NCI-H1105 (cell line): Measurements from ENCODE around the gene GNAQ.

Experiments
- DNase-seq: peaks from one replicate; lab custom pipeline; 2025; lab: John Stamatoyannopoulos, UW

The GNAQ gene

GRCh38 chr9:77815260-77815659, 216.4 kb downstream of the GNAQ start:
- DNase-seq, result no peak

DNA sequence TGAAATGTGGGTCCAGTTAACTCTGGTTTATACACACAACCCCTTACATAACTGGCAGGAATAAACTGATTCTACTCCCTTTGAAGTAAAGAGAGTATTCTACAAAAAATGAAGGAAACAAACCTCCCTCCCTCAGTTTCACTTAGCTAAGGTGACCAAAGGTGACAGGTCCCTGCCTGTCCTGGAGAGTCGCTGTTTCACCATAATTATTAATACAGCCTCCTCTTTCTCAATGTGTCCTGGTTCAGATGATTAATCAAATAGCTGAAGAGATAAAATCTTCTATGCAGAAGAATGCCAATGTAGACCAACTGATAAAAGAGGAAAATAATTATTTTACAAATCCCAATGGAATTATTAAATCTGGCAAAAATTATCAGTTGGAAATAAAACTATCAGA, 219.8 kb downstream of the GNAQ start:
- no peak for DNase-seq

- no peak for DNase-seq
Observed at GRCh38 chr9:77810637-77811119, 220.9 kb downstream of the GNAQ start.

- DNase-seq, result no peak
Observed at GRCh38 chr9:77810047-77810446, 221.6 kb downstream of the GNAQ start.

DNA sequence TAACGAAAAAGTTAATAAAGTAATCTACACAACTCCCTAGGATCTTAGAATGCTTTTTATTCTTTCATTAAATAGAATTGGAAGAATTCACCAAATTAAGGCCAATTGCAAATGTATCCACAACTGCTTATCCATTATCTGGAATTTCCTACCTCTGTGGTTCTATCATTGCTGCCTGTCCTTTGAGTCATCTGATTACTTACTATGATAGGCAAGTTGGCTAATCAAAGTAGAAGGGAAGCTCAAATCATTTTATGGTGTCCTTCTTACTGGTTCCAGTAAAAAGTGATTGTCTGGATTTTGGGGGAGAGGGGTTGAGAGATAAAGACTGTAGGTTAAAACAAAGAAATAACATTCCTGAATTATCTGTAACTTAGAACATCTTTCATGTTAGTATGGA, 222.1 kb downstream of the GNAQ start:
- DNase-seq, result no peak

DNA sequence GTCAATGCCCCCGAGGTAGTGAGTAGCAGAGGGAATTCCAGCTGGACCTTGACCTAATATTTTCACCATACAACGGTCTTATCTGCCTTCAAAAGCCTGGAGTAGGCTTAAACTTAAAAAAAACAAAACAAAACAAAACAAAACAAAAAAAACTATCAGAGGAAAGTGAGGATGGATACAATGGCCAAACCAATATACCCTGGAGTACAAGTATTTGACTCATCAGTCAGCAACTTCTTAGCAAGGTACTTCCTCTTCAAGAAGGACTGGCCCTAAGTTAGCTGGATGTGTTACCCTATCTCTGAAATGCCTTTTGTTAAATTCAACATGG, 222.9 kb downstream of the GNAQ start:
- no peak for DNase-seq

DNA sequence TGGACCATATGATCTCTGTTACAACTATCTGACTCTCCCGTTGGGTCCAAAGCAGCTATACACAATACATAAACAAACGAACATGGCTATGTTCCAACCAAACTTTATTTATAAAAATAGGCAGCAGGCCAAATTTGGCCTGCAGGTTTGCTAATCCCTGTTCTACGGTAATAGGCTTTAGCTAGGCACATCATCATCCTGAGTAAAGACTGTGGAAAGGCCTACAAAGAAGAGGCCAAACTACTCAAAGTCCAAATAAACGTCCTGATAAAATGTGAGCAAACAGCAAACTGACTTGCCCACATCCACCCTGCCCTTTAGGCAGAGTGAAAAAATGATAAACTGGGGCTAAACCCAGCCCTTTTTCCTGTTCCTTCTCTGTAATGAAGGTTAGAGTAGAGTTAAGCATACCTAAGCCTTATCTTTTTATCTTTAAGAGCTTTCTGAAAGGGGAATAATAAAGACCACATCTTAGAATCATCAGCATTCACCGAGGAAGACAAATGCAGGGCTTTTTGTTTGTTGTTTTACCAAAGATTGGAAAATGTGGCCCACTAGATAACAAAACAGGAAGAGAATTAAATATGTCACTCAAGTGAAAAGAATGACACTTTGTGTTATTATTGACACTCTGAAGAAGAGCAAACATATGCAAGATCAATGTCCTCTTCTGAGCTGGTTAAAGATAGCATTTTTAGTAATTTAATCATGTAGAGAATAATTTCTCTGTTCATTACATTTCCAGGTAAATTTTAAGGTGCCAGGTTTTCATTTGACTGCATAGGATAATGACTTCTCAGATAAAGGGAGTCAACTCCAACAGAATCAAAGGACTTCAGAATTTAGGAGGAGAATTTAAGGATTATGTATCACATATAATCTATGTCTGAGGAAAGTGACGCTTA, 223.5 kb downstream of the GNAQ start:
- no peak for DNase-seq

DNA sequence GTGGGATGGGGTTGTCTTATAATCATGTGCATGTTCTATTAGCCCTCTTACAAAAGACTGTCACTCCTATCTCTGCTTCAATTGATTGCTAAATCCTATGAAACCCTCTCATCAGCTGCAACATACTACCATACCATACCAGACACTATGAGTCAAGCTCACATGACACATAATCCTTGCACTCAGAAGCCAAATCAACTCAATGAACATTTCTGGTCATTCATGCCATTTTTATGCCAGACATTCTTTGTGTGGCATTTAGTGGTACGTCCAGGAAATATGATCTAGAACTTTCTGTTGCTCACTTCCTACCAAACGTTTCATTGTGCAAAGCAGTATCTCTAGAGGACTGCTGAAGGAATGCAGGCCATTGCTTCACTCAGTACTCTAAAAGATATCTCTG, 224.3 kb downstream of the GNAQ start:
- DNase-seq, result no peak

DNA sequence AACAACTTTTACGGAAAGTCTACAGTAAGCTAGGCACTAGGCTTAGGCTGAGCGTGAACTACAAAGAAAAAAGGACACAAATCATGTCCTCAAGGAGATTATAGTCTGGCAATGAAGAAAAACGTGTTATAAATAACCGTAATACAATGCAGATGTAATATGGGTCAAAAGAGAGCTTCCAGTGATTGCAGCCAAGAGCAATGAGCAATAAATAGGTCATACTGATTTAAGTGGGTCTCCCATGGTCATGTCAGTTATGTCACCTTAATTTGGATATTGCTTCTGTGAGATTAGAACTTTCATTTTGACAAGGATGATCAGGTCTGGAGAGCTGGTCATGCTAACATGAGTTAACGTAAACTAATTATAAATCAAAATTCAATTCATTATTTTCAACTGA, 224.9 kb downstream of the GNAQ start:
- no peak for DNase-seq

- DNase-seq, result no peak
Observed at GRCh38 chr9:77805810-77806209, 225.8 kb downstream of the GNAQ start.

- DNase-seq, result no peak
Observed at GRCh38 chr9:77803423-77803822, 228.2 kb downstream of the GNAQ start.

- DNase-seq, result peak; percentile 63
Observed at GRCh38 chr9:77802515-77803293, 228.9 kb downstream of the GNAQ start.

- no peak for DNase-seq
Observed at GRCh38 chr9:77802064-77802463, 229.5 kb downstream of the GNAQ start.

DNA sequence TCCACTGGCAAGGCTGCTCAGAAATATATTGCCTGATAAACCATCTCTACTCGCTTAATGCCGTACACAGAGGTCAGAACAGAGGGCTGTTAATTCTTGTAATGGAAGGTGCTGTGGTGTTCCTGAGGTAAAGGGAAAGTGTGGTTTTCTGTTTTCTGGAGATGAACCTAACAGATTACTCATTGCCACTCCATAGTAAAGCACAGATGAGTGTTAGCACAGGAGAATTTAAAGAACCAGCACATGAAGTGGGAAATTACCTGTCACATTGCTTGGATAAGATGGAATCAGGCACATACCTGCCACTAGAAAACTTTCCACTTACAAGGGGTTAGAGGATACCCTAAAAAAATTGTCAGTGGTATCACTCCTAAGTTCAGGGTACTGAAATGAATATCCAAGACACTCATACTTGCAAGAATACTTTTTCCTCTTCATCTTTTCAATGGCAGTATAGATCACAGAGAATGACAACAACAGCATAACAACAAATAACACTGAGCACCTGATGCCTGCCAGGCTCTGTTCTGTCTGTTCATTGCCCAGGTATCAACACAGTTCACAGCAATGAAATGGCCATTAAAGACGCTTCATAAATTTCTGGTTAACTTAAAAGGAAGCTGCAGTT, 230.6 kb downstream of the GNAQ start:
- no peak for DNase-seq

DNA sequence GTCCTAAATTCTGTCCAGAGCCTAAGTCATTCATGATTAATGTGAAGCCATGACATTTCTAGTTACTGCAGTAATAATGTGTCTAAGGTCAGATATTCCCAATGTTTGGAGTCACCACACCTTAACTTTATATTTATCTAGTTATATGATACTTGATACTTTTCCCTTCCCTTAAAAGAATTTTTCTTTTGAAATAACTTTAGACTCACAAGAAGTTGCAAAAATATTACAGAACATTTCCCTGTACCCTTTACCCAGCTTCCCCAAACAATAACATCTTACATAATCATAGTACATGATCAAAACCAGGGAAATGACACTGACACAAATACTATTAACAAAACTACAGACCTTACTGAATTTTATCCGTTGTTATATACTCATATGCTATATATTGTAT, 233.5 kb downstream of the GNAQ start:
- DNase-seq, result no peak

GRCh38 chr9:77794985-77795384, 236.6 kb downstream of the GNAQ start:
- no peak for DNase-seq

GRCh38 chr9:77793849-77794248, 237.8 kb downstream of the GNAQ start:
- DNase-seq, result no peak

DNA sequence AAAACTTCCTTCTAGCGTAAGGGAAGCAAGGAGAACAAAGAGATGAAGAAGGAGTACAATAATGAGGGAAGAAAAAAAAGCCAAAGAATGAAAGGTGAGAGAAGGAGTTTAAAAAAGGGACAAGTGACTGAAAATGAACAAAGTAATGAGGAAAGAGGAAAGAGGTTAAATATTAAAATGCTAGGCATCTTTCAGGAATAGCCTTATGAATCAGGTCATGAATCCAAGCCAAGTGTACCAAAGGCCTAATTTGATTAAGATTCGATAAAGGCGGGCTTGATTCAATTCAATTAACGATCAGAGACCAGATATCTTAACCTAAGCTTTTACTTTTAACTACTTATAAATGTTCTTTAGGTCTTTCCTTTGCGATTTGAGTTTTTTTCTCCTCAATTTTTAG, 241.7 kb downstream of the GNAQ start:
- DNase-seq, result no peak

GRCh38 chr9:77785341-77785740, 246.3 kb downstream of the GNAQ start:
- DNase-seq, result no peak

GRCh38 chr9:77783518-77783917, 248.1 kb downstream of the GNAQ start:
- no peak for DNase-seq

- DNase-seq, result no peak
Observed at GRCh38 chr9:77779010-77779409, 252.6 kb downstream of the GNAQ start.

GRCh38 chr9:77773381-77773780, 258.2 kb downstream of the GNAQ start:
- no peak for DNase-seq

- DNase-seq, result no peak
Observed at GRCh38 chr9:77772646-77773045, 259.0 kb downstream of the GNAQ start.
